WTC11 (cell line): ENCODE data around the gene PROB1. TPM values are rescaled to one million over a fixed set of nuclear protein-coding genes. Genes with fewer than 3 reads are reported as not detected.

Experiments
- ATAC-seq: fragments of 200-7000 bp; cut with Tn5 transposase; 2 replicates; pipeline ENCODE4 v1.10.0; 2021; ENCODE audit warnings: mild to moderate bottlenecking, moderate library complexity
- CTCF ChIA-PET: fragments of 300-600 bp; sonication (Branson Sonifier 250); formaldehyde crosslinking; loops from one replicate; lab custom pipeline; 2021; ENCODE audit warnings: antibody characterized with exemption; lab: Charles Lee
- POLR2A ChIA-PET: fragments of 350-600 bp; sonication (Branson Sonifier 250); formaldehyde crosslinking; loops from one replicate; lab custom pipeline; 2021; ENCODE audit warnings: antibody characterized with exemption; lab: Charles Lee
- DNase-seq: peaks from one replicate; pipeline ENCODE4 v3.0.0; 2021; ENCODE audit warnings: low spot score
- H3K27ac Mint-ChIP-seq: 2 replicates; pipeline ENCODE4 v1.8.0; 2021; ENCODE audit warnings: mixed read lengths
- H3K27me3 Mint-ChIP-seq: 2 replicates; pipeline ENCODE4 v1.8.0; 2021; ENCODE audit warnings: low read depth, mild to moderate bottlenecking, moderate library complexity, mixed read lengths
- H3K36me3 Mint-ChIP-seq: 2 replicates; pipeline ENCODE4 v1.8.0; 2021; ENCODE audit warnings: mixed read lengths
- H3K4me1 Mint-ChIP-seq: 2 replicates; pipeline ENCODE4 v1.8.0; 2022; ENCODE audit warnings: mixed read lengths
- H3K4me3 Mint-ChIP-seq: 2 replicates; pipeline ENCODE4 v1.8.0; 2021; ENCODE audit warnings: mild to moderate bottlenecking, moderate library complexity, mixed read lengths
- H3K9me3 Mint-ChIP-seq: 2 replicates; pipeline ENCODE4 v1.8.0; 2021; ENCODE audit warnings: mixed read lengths
- CREB1 ChIP-seq: sonication (generic); formaldehyde crosslinking; IDR thresholded peaks from 2 replicates; pipeline ENCODE4 v1.8.0; 2023; ENCODE audit warnings: mild to moderate bottlenecking, missing genetic modification reagents
- ELF4 ChIP-seq: sonication (generic); formaldehyde crosslinking; IDR thresholded peaks from 2 replicates; pipeline ENCODE4 v1.8.1; 2022; ENCODE audit warnings: low read depth, mild to moderate bottlenecking, moderate library complexity, missing genetic modification reagents
- EMX1 ChIP-seq: fragments of 250-450 bp; sonication (Bioruptor Pico); IDR thresholded peaks from 2 replicates; pipeline ENCODE4 v1.8.0; 2021; ENCODE audit warnings: mild to moderate bottlenecking
- ETV6 ChIP-seq: sonication (generic); formaldehyde crosslinking; IDR thresholded peaks from 2 replicates; pipeline ENCODE4 v1.8.1; 2022; ENCODE audit warnings: mild to moderate bottlenecking, missing genetic modification reagents
- GABPB1 ChIP-seq: sonication (generic); formaldehyde crosslinking; IDR thresholded peaks from 2 replicates; pipeline ENCODE4 v1.8.1; 2023; ENCODE audit warnings: mild to moderate bottlenecking, missing genetic modification reagents
- JUN ChIP-seq: sonication (generic); formaldehyde crosslinking; IDR thresholded peaks from 2 replicates; pipeline ENCODE4 v1.8.0; 2023; ENCODE audit warnings: mild to moderate bottlenecking, missing genetic modification reagents
- MYBL2 ChIP-seq: sonication (generic); formaldehyde crosslinking; IDR thresholded peaks from 2 replicates; pipeline ENCODE4 v1.8.1; 2023; ENCODE audit warnings: mild to moderate bottlenecking, moderate library complexity, missing genetic modification reagents
- NR1H2 ChIP-seq: sonication (generic); formaldehyde crosslinking; IDR thresholded peaks from 2 replicates; pipeline ENCODE4 v1.9.0; 2021; ENCODE audit warnings: mild to moderate bottlenecking, moderate library complexity, missing genetic modification reagents
- OVOL2 ChIP-seq: fragments of 250-450 bp; sonication (Bioruptor Pico); IDR thresholded peaks from 2 replicates; pipeline ENCODE4 v1.9.0; 2021; ENCODE audit warnings: mild to moderate bottlenecking, borderline replicate concordance
- PRRX2 ChIP-seq: fragments of 250-450 bp; sonication (Bioruptor Pico); IDR thresholded peaks from 2 replicates; pipeline ENCODE4 v1.8.0; 2021; ENCODE audit warnings: mild to moderate bottlenecking
- SMAD4 ChIP-seq: sonication (generic); formaldehyde crosslinking; IDR thresholded peaks from 2 replicates; pipeline ENCODE4 v1.8.0; 2022; ENCODE audit warnings: mild to moderate bottlenecking, missing genetic modification reagents
- STAT6 ChIP-seq: sonication (generic); formaldehyde crosslinking; conservative IDR thresholded peaks from 2 replicates; pipeline ENCODE4 v1.8.1; 2023; ENCODE audit warnings: mild to moderate bottlenecking, low read depth, missing genetic modification reagents, moderate library complexity
- ZMAT4 ChIP-seq: fragments of 250-450 bp; sonication (Bioruptor Pico); IDR thresholded peaks from 2 replicates; pipeline ENCODE4 v1.9.0; 2021; ENCODE audit warnings: mild to moderate bottlenecking
- ZNF138 ChIP-seq: sonication (generic); formaldehyde crosslinking; conservative IDR thresholded peaks from 2 replicates; pipeline ENCODE4 v1.8.1; 2022; ENCODE audit warnings: mild to moderate bottlenecking, moderate library complexity, missing genetic modification reagents
- ZNF396 ChIP-seq: fragments of 250-450 bp; sonication (Bioruptor Pico); IDR thresholded peaks from 2 replicates; pipeline ENCODE4 v1.8.0; 2021; ENCODE audit warnings: mild to moderate bottlenecking, moderate library complexity, borderline replicate concordance
- ZNF671 ChIP-seq: fragments of 250-450 bp; sonication (Bioruptor Pico); IDR thresholded peaks from 2 replicates; pipeline ENCODE4 v1.8.0; 2021; ENCODE audit warnings: mild to moderate bottlenecking
- total RNA-seq: library from RNA; stranded (reverse); gene quantifications from 3 replicates; pipeline ENCODE4 v1.2.3, GENCODE V29; 2021
- TF ChIP-seq, protein P1 (sequence below): sonication (generic); formaldehyde crosslinking; IDR thresholded peaks from 2 replicates; pipeline ENCODE4 v1.8.0; 2023; ENCODE audit warnings: missing genetic modification reagents, mild to moderate bottlenecking, borderline replicate concordance
- TF ChIP-seq, protein P2 (sequence below): sonication (generic); formaldehyde crosslinking; IDR thresholded peaks from 2 replicates; pipeline ENCODE4 v1.8.0; 2022; ENCODE audit warnings: mild to moderate bottlenecking, missing genetic modification reagents
- TF ChIP-seq, protein P3 (sequence below): sonication (generic); formaldehyde crosslinking; IDR thresholded peaks from 2 replicates; pipeline ENCODE4 v1.8.1; 2023; ENCODE audit warnings: mild to moderate bottlenecking, moderate library complexity, missing genetic modification reagents

Gene PROB1
- total RNA-seq, 1 experiment from 2014 or later, result 2.5 TPM

- Mint-ChIP-seq H3K27ac (no peak overlapping the region), H3K36me3 (peaks cover 19% of the 10 kb centered on the region), H3K27me3 (peaks cover 14% of the 10 kb centered on the region), H3K4me1 (peaks cover 33% of the 10 kb centered on the region), H3K9me3 (no peaks in the 10 kb centered on the region), H3K4me3 (no peak overlapping the region)
- CTCF ChIA-PET, result no interaction called here
- DNase-seq (no peak), ATAC-seq (no peak)
- POLR2A ChIA-PET, result interaction anchor here (1.0 kb wide), 1 partner anchor 178 kb away, joined by 4 read pairs; no protein-coding TSS in a partner anchor
- TF ChIP-seq ZNF396 (no peak), ELF4 (no peak), STAT6 (no peak), CREB1 (CRISPR knock-in tag) (no peak), ZMAT4 (CRISPR knock-in tag) (no peak), ETV6 (CRISPR knock-in tag) (no peak), ZNF138 (CRISPR knock-in tag) (no peak), OVOL2 (CRISPR knock-in tag) (no peak), SMAD4 (no peak), MYBL2 (CRISPR knock-in tag) (no peak), EMX1 (CRISPR knock-in tag) (no peak), ZNF671 (CRISPR knock-in tag) (no peak), NR1H2 (CRISPR knock-in tag) (no peak), PRRX2 (CRISPR knock-in tag) (no peak), GABPB1 (CRISPR knock-in tag) (no peak), JUN (CRISPR knock-in tag) (no peak)
- TF ChIP-seq, protein P1, sequence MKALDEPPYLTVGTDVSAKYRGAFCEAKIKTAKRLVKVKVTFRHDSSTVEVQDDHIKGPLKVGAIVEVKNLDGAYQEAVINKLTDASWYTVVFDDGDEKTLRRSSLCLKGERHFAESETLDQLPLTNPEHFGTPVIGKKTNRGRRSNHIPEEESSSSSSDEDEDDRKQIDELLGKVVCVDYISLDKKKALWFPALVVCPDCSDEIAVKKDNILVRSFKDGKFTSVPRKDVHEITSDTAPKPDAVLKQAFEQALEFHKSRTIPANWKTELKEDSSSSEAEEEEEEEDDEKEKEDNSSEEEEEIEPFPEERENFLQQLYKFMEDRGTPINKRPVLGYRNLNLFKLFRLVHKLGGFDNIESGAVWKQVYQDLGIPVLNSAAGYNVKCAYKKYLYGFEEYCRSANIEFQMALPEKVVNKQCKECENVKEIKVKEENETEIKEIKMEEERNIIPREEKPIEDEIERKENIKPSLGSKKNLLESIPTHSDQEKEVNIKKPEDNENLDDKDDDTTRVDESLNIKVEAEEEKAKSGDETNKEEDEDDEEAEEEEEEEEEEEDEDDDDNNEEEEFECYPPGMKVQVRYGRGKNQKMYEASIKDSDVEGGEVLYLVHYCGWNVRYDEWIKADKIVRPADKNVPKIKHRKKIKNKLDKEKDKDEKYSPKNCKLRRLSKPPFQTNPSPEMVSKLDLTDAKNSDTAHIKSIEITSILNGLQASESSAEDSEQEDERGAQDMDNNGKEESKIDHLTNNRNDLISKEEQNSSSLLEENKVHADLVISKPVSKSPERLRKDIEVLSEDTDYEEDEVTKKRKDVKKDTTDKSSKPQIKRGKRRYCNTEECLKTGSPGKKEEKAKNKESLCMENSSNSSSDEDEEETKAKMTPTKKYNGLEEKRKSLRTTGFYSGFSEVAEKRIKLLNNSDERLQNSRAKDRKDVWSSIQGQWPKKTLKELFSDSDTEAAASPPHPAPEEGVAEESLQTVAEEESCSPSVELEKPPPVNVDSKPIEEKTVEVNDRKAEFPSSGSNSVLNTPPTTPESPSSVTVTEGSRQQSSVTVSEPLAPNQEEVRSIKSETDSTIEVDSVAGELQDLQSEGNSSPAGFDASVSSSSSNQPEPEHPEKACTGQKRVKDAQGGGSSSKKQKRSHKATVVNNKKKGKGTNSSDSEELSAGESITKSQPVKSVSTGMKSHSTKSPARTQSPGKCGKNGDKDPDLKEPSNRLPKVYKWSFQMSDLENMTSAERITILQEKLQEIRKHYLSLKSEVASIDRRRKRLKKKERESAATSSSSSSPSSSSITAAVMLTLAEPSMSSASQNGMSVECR (CRISPR knock-in tag), result no peak
- TF ChIP-seq, protein P2, sequence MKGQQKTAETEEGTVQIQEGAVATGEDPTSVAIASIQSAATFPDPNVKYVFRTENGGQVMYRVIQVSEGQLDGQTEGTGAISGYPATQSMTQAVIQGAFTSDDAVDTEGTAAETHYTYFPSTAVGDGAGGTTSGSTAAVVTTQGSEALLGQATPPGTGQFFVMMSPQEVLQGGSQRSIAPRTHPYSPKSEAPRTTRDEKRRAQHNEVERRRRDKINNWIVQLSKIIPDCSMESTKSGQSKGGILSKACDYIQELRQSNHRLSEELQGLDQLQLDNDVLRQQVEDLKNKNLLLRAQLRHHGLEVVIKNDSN, result no peak
- TF ChIP-seq, protein P3, sequence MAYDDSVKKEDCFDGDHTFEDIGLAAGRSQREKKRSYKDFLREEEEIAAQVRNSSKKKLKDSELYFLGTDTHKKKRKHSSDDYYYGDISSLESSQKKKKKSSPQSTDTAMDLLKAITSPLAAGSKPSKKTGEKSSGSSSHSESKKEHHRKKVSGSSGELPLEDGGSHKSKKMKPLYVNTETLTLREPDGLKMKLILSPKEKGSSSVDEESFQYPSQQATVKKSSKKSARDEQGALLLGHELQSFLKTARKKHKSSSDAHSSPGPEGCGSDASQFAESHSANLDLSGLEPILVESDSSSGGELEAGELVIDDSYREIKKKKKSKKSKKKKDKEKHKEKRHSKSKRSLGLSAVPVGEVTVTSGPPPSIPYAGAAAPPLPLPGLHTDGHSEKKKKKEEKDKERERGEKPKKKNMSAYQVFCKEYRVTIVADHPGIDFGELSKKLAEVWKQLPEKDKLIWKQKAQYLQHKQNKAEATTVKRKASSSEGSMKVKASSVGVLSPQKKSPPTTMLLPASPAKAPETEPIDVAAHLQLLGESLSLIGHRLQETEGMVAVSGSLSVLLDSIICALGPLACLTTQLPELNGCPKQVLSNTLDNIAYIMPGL (CRISPR knock-in tag), result no peak
- TF ChIP-seq, all 79 proteins: peak for 0
Measured at GRCh38 chr5:139399501-139400121, 4.7 kb upstream of the PROB1 start.
